Amygdala (tissue), 56 donors: ENCODE measurements around the gene CCDC6.
"Not testable (repeated sequence)": the region's sequence is repeated elsewhere in the genome, so short reads cannot be mapped to it uniquely, and the experiment has no call there.

Experiments used
- DNase-seq, 56 donors: peaks; one replicate each; lab custom pipeline; 2025; lab: John Stamatoyannopoulos, UW

The CCDC6 gene

DNA sequence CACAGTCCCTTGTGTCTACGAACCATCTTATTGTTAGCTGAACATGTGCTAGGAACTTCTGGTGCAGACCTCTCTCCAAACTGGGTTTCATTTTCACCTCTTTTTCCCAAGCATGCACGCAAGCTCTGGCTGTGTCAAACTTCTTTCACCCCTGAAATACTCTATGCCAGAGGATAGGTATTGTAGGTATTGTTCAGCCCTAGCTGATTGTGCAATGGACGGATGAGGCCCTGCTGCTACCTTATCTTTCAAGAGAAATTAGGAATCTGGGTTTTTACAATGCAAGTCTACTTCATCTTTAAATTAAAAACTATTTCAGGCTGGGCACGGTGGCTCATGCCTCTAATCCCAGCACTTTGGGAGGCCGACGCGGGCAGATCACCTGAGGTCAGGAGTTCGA is 124.8 kb downstream of the CCDC6 start:
- DNase-seq = no peak

DNA sequence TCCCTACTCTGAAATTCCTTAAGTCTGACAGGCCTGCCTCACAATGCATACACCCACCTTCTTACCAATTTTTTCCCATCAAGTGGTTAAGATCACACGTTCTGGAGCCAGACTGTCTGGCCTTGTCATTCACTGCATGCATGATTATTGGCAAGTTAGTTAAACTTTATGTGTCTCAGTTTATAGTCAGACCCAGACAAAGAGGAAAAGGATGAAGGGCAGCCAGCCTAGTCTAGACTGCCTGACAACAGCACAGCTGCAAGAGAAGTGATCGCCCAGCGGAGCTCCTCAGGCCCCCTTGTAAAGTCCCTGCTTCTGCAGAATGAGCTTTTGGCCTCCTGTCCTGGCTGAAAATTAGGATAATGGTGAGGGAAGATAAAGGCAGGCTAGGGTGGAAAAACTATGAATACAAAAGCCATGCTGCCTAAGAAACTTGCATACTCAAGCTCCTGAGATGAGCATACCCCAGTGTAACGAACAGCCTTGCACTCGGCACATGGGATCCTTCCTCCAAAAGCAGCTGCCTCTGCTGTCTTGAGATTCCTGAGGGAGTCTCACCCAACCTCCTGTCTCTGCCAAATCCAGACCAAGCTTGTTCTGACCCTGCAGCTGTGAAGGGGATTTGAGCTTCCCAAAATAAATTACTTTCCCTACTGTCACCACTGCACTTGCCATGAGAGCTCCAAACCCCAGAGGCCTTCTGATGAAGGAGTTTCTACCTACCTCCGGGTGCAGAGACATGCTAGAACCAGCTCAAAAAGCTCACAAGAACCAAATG is 126.4 kb downstream of the CCDC6 start:
- no peak for DNase-seq

DNA sequence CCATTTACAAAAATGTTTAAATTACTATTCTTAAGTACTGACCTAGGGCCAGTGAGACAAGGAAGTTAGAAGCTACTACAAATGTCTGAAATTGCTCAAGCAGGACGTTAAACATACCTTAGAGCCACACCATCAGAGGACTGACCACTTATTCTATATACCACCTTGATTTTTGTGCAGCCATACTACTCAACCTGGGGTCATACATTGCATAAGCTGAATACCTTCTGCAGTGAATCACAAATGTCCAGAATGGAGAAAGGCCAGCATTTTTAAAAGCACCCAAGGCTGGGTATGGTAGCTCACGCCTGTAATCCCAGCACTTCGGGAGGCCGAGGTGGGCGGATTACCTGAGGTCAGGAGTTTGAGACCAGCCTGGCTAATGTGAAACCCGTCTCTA is 131.9 kb downstream of the CCDC6 start:
- no peak for DNase-seq

DNA sequence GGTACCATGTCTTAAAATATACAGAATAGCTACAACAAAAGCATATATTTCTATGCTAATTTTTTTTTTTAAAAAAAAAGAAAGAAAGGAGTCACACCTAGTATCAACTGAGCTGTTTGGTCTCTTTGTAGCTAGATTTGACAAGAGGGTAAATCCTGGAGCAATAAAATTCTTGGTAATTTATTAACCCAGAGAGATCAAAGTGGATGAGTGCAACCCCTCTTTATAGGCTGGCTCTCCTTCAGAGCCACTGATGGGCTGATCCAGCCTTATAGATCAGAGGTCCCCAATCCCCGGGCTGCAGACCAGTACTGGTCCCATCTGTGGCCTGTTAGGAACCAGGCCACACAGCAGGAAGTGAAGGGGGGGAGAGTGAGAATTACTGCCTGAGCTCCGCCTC is 133.3 kb downstream of the CCDC6 start:
- no peak for DNase-seq

DNA sequence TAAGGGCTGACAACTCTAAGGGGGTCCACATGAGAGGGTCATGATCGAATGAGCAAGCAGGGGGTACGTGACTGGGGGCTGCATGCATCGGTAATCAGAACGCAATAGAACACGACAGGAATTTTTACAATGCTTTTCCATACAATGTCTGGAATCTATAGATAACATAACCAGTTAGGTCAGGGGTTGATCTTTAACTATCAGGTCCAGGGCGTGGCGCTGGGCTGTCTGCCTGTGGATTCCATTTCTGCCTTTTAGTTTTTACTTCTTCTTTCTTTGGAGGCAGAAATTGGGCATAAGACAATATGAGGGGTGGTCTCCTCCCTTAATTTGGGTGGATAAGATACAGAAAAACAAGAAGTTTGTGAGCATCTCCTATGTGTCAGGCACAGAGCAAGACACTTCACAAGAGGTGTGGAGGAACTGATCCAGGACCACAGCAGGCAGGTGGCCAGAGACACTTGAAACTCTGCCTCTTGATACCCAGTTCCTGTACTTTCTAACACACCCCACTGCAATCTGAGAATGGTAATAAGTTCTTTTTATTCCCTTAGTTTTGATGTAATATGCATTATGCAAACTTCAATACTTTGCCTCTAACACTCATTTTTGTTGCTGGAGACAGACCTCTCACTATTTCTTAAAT is 135.1 kb downstream of the CCDC6 start:
- no peak for DNase-seq

DNA sequence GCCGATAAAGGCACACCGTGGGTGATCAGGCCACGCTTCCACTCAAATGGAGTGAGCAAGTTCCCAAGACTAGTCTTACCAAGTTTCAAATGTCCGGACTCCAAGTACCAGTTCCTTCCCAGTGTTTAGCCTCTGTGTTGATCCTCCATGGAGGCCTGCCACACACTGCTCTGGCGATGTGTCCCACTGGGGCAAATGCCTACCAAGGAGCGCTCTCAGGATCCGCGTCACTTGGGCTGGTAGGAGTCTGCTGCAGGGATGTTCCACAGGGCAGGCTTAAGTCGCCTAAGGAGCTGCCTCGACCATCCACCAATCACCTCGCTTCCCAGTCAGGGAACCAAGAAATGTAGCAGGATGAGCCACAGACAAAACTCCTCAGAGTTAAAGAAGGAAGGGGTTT is 135.7 kb downstream of the CCDC6 start:
- no peak for DNase-seq

DNA sequence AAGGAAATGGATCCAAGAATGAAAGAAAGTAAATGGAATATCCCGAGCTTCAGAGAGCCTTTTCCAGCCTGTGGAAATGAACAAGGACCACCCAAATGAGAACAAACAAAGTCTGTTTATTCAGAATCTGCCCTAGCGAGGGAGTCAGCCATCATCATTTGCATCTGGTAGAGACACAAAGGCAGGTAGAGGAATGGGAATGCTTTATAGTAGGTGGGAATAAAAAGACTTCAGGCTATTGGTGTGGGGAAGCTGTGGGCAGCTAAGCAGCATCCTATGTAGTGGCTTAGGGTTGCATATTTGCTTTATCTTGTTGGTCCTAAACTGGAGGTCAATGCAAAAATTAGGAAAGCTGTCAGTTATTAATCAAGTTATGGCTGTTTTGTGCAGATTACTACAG is 143.9 kb downstream of the CCDC6 start:
- DNase-seq = no peak

DNA sequence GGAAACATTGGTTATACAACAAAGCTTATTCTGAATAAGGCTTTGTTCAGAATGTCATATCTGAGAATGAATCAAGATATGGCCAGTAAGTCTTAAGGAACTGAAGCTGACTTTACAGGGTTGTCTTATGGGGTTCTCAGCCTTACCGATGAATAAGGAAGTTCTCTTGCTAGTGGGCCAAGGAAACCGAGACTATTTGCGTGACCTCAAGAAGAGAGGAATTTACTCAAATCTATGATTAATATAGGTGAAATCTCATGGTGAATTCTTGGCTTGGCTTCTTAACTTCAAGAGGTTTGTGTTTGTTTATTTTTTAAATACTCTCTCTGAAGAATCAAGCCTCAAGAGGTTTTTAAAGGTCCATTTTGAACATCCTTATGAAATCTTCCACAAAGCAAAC is 148.4 kb downstream of the CCDC6 start:
- no peak for DNase-seq

DNA sequence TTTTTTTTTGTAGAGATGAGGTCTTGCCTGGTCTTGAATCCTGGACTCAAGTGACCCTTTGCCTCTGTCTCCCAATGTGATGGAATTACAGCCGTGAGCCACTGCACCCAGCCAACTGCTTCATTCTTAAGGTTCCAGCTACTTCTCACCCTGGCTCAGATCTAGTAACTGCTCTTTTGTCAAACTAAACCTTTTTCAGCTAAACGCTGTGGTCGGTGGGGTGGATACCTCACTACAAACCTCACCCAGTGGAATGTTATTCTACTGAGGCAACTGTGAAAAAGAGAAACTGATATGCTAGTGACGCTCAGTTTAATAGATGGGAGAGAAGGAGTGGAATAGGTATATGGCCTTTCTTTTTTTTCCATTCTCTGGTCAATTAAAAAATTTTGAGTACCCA is 151.4 kb downstream of the CCDC6 start:
- no peak for DNase-seq

DNA sequence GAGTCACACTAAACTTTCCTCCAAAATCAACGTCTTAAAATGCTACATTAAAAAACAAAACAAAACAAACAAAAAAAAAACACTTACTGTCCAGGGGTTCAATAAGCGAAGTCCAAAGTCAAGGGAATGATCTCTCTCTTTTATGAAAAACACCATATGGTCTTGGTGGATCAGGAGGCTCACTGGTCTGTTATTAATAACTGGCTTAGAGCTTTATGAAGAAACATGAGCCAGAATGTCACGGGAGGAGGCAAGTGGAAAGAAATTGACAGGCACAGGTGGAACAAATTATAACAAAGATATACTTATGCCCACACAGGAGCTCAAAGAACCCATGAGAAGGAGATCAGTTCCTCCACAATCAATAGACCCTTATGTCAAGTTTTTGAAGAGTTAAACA is 153.1 kb downstream of the CCDC6 start, which contains the start of gene MRLN:
Gene MRLN, minus strand, starts transcription at position 189 of the 400 bp plus-strand sequence.
- no peak for DNase-seq

DNA sequence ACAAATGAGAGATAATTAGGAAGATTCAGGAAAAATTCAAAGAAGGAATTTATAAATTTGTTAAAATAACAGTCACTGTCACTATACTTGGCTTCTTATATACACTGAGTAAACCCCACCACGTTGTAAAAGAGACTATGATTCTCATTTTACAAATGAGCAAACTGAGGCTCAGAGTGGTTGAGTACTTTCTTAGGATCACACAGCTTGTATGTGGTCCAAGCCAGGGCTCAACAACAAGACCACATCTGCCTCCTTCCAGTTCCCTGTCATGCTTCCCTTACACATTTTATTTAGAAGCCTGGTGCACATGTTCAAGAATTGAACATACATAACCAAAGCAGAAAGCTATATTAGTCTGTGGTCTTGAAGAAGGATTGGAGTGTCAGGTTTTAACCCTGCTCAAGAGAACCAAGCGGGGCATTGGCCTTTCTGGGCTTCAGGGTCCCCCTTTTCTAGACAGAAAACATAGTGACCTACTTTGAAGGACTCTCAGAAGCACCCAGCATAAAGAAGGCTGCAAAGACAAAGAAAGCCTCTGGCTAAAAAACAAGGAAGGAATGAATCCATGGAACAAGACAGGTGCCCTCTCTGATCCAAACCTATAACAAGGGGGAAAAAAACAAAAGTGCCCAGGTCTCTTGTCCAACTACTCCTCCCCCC is 153.9 kb downstream of the CCDC6 start:
- DNase-seq = no peak

DNA sequence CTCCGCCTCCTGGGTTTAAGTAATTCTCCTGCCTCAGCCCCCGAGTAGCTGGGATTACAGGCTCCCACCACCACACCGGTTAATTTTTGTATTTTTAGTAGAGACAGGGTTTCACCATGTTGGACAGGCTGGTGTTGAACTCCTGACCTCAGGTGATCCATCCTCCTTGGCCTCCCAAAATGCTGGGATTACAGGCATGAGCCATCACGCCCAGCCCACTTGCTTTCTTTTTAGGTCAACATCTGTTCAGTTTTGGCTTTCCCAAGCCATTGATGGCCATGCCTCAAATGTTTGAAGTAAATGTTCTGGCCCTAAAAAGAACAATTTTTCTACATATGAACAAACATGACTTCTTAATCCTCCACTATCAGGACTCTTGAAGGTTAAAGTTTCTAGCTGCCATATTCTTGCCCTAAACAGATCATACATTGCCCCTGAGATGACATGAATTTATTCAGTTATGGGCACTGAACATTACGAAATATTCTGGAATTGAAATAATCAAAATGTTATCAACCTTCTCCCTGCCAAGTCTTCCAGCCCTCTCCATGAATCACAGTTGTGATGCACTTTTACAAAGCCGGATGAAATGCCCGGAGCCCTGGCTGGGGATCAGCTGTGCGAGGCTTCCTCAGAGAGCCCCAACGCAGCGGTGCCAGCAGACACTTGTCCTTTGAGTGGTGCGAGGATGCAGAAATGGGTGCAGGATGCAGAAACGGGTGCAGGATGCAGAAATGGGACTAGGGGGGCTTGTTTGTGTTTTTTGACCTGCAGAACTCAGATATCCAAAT is 156.0 kb downstream of the CCDC6 start:
- no peak for DNase-seq

DNA sequence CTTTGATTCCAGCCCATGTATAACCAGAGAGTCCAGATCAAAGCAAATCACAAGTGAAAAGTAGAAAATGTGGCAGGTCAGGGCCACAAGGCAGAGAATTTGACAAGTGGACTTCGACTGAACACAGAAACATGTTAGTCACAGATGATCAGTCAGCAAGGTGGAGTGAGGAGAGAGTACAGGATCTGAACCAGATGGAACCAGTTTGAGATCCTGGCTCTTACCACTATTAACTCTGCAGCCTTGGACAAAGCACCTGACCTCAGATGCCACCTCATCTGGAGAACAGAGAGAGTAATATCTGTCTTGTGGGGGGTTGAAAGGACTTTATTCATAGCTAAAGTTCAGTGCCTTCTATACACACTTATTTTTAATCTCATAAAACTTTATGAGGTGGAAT is 157.5 kb downstream of the CCDC6 start:
- DNase-seq = no peak

DNA sequence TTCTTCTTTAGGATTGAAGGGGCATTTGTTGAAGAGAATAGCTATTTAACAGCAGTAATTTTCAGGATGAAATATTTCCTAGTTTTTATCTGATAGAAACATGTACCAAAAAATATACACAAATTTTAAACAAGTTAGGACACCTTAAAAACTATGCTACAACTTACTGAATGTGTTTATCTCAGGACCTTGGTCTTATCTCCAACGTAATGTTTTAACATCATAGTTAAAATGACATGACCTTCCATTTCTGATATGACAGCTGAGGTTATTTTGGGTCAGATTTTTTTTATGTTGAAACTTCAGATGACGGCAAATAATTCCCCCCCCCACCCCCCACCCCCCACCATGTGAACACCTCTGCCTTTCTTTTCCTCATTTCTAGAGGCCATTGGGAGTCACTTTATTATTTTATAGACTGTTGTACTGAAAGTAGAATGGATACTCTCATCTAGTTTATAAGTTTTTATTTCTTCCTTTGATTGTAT is 161.1 kb downstream of the CCDC6 start:
- no peak for DNase-seq

DNA sequence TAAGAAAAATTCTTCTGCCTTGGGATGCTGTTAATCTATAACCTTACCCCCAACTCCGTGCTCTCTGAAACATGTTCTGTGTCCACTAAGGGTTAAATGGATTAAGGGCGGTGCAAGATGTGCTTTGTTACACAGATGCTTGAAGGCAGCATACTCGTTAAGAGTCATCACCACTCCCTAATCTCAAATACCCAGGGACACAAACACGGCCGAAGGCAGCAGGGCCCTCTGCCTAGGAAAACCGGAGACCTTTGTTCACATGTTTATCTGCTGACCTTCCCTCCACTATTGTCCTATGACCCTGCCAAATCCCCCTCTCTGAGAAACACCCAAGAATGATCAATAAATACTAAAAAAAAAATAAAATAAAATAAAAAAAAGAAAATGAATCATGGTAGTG is 161.6 kb downstream of the CCDC6 start:
- DNase-seq = not testable (repeated sequence)

DNA sequence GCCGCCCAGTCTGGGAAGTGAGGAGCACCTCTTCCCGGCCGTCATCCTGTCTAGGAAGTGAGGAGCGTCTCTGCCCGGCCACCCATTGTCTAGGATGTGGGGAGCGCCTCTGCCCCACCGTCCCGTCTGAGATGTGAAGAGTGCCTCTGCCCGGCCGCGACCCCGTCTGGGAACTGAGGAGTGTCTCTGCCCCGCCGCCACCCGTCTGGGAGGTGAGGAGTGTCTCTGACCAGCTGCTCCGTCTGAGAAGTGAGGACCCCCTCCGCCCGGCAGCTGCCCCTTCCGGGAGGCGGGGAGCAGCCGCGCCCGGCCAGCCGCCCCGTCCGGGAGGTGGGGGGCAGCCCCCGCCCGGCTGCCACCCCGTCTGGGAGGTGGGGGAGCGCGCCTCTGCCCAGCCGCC is 162.2 kb downstream of the CCDC6 start:
- not testable (repeated sequence) for DNase-seq

DNA sequence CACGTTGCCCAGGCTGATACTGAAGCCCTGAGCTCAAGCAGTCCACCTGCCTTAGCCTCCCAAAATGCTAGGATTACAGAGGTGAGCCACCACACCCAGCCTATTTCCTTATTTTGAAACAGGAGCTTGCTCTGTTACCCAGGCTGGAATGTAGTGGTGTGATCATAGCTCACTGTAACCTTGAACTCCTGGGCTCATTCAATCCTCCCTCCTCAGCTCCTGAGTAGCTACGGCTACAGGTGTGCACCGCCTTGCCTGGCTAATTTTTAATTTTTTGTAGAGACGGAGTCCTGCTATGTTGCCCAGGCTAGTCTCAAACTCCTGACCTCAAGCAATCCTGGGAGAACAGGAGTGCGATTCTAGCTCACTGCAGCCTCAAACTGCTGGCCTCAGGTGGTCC is 164.8 kb downstream of the CCDC6 start:
- no peak for DNase-seq

DNA sequence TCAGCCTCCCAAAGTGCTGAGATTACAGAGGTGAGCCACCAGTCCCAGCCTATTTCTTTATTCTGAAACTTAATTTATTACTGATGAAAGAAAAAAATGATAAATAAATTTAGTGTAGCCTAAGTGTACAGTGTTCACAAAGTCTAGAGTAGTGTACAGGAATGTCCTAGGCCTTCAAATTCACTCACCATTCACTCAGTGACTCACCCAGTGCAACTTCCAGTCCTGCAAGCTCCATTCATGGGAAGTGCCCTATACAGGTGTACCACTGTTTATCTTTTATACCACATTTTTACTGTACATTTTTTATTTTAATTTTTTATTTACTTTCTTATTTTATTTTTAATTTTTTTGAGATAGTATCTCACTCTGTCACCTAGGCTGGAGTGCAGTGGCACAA is 165.3 kb downstream of the CCDC6 start:
- no peak for DNase-seq
